Measurements from ENCODE around the gene SEMA3B. TPM values are rescaled to one million over a fixed set of nuclear protein-coding genes. Genes with fewer than 3 reads are reported as not detected.
"Not testable (repeated sequence)": the region's sequence is repeated elsewhere in the genome, so short reads cannot be mapped to it uniquely, and the experiment has no call there.

Gene SEMA3B
- total RNA-seq, 1 donor from 2014 or later: 0.60 TPM

- DNase-seq (ENCODE audit: low read depth in 2 of 2): peak; percentile 75 to 85
Measured at GRCh38 chr3:50237754-50238548, 31.0 kb upstream of the SEMA3B start.

- DNase-seq (ENCODE audit: low read depth in 2 of 2): peak in 1 of 2 donors; percentile 64
Measured at GRCh38 chr3:50238549-50239026, 30.4 kb upstream of the SEMA3B start.

- no peak for DNase-seq (ENCODE audit: low read depth in 2 of 2)
Measured at GRCh38 chr3:50239649-50240048, 29.3 kb upstream of the SEMA3B start.

- DNase-seq (ENCODE audit: low read depth in 2 of 2): no peak
Measured at GRCh38 chr3:50241163-50241562, 27.8 kb upstream of the SEMA3B start.

GRCh38 chr3:50241713-50242380 is 27.1 kb upstream of the SEMA3B start:
- no peak for DNase-seq (ENCODE audit: low read depth in 2 of 2)

- no peak for DNase-seq (ENCODE audit: low read depth in 2 of 2)
Measured at GRCh38 chr3:50242381-50242770, 26.6 kb upstream of the SEMA3B start.

GRCh38 chr3:50242851-50243542 is 25.9 kb upstream of the SEMA3B start:
- peak; percentile 89 to 96 for DNase-seq (ENCODE audit: low read depth in 2 of 2)

- DNase-seq (ENCODE audit: low read depth in 2 of 2): no peak
Measured at GRCh38 chr3:50243543-50243895, 25.4 kb upstream of the SEMA3B start.

GRCh38 chr3:50244813-50245212 is 24.1 kb upstream of the SEMA3B start:
- not testable (repeated sequence) for DNase-seq (ENCODE audit: low read depth in 2 of 2)

- peak in 1 of 2 donors; percentile 39 for DNase-seq (ENCODE audit: low read depth in 2 of 2)
Measured at GRCh38 chr3:50245251-50245745, 23.6 kb upstream of the SEMA3B start.

- DNase-seq (ENCODE audit: low read depth in 2 of 2): peak; percentile 90 to 91
Measured at GRCh38 chr3:50245831-50246516, 23.0 kb upstream of the SEMA3B start.

- DNase-seq (ENCODE audit: low read depth in 2 of 2): peak; percentile 89 to 90
Measured at GRCh38 chr3:50246517-50246954, 22.4 kb upstream of the SEMA3B start.

GRCh38 chr3:50248387-50248786 is 20.6 kb upstream of the SEMA3B start:
- peak; percentile 76 to 80 for DNase-seq (ENCODE audit: low read depth in 2 of 2)

- no peak for DNase-seq (ENCODE audit: low read depth in 2 of 2)
Measured at GRCh38 chr3:50249457-50249856, 19.5 kb upstream of the SEMA3B start.

- no peak for DNase-seq (ENCODE audit: low read depth in 2 of 2)
Measured at GRCh38 chr3:50250514-50250913, 18.4 kb upstream of the SEMA3B start.

- peak in 1 of 2 donors; percentile 91 for DNase-seq (ENCODE audit: low read depth in 2 of 2)
Measured at GRCh38 chr3:50251220-50251619, 17.7 kb upstream of the SEMA3B start.

GRCh38 chr3:50254577-50255250 is 14.2 kb upstream of the SEMA3B start:
- peak; percentile 93 to 94 for DNase-seq (ENCODE audit: low read depth in 2 of 2)

GRCh38 chr3:50255251-50255615 is 13.7 kb upstream of the SEMA3B start:
- no peak for DNase-seq (ENCODE audit: low read depth in 2 of 2)

GRCh38 chr3:50256978-50257890 is 11.7 kb upstream of the SEMA3B start:
- DNase-seq (ENCODE audit: low read depth in 2 of 2): peak; percentile 74 to 80

All from lung microvascular endothelial cell (primary cell).